OCI-LY1 (cell line): ENCODE data around the gene DEDD.
A peak's percentile ranks its signal among the peaks of the same experiment; 100 is the strongest.

ENCODE experiments used
- H2AFZ ChIP-seq: fragments of 200-600 bp; sonication (generic), shearing (Covaris generic); 2 replicates; pipeline ENCODE4 v1.6.0; 2014; ENCODE audit warnings: antibody characterized with exemption, mild to moderate bottlenecking, low read length
- H3F3A ChIP-seq: fragments of 200-600 bp; sonication (generic), shearing (Covaris generic); 2 replicates; pipeline ENCODE4 v1.6.0; 2014; ENCODE audit warnings: mild to moderate bottlenecking, antibody characterized with exemption, low read length, moderate library complexity; ENCODE audit not compliant: insufficient read depth
- H3K27ac ChIP-seq: fragments of 200-600 bp; sonication (generic); 2 replicates; pipeline ENCODE4 v1.5.1; 2014; ENCODE audit warnings: low read length, mixed run types, mild to moderate bottlenecking, low read depth; ENCODE audit not compliant: poor library complexity, severe bottlenecking
- H3K27me3 ChIP-seq: fragments of 200-600 bp; sonication (generic); 2 replicates; pipeline ENCODE4 v1.6.0; 2014; ENCODE audit warnings: antibody characterized with exemption, mild to moderate bottlenecking, low read length, moderate library complexity; ENCODE audit not compliant: insufficient read depth
- H3K36me3 ChIP-seq: fragments of 200-600 bp; sonication (generic); 2 replicates; pipeline ENCODE4 v1.6.1; 2014; ENCODE audit warnings: mild to moderate bottlenecking, antibody characterized with exemption, low read length, moderate library complexity, mixed read lengths; ENCODE audit not compliant: insufficient read depth
- H3K4me1 ChIP-seq: fragments of 200-600 bp; sonication (generic); 2 replicates; pipeline ENCODE4 v1.5.1; 2014; ENCODE audit warnings: mild to moderate bottlenecking, low read length, moderate library complexity; ENCODE audit not compliant: insufficient read depth, severe bottlenecking
- H3K4me2 ChIP-seq: fragments of 200-600 bp; sonication (generic), shearing (Covaris generic); 2 replicates; pipeline ENCODE4 v1.6.1; 2014; ENCODE audit warnings: low read length
- H3K4me3 ChIP-seq: fragments of 200-600 bp; sonication (generic); 2 replicates; pipeline ENCODE4 v1.5.1; 2014; ENCODE audit warnings: low read length, low read depth, mild to moderate bottlenecking, mixed read lengths; ENCODE audit not compliant: poor library complexity, severe bottlenecking
- H3K79me2 ChIP-seq: fragments of 200-600 bp; shearing (Covaris generic); 2 replicates; pipeline ENCODE4 v1.6.1; 2016; ENCODE audit warnings: mixed run types, low read length, mixed read lengths; ENCODE audit not compliant: insufficient read depth
- H3K9ac ChIP-seq: fragments of 200-600 bp; sonication (generic), shearing (Covaris generic); 2 replicates; pipeline ENCODE4 v1.6.1; 2014; ENCODE audit warnings: mild to moderate bottlenecking, low read length, mixed read lengths
- H3K9me2 ChIP-seq: fragments of 200-600 bp; sonication (generic), shearing (Covaris generic); 2 replicates; pipeline ENCODE4 v1.6.1; 2014; ENCODE audit warnings: low read depth, mild to moderate bottlenecking, low read length, mixed read lengths
- H3K9me3 ChIP-seq: fragments of 200-600 bp; shearing (Covaris generic); 2 replicates; pipeline ENCODE4 v1.6.1; 2014; ENCODE audit warnings: low read length, mixed read lengths
- H4K20me1 ChIP-seq: fragments of 200-600 bp; sonication (generic), shearing (Covaris generic); 2 replicates; pipeline ENCODE4 v1.6.0; 2016; ENCODE audit warnings: mild to moderate bottlenecking, low read length; ENCODE audit not compliant: insufficient read depth
- CTCF ChIP-seq: fragments of 200-600 bp; sonication (generic), shearing (Covaris generic); IDR thresholded peaks from 2 replicates; pipeline ENCODE4 v1.5.1; 2017; ENCODE audit warnings: mild to moderate bottlenecking, antibody characterized with exemption, low read length, moderate library complexity, mixed read lengths
- EZH2 ChIP-seq: fragments of 200-600 bp; sonication (generic), shearing (Covaris generic); IDR thresholded peaks from 2 replicates; pipeline ENCODE4 v1.8.0; 2017; ENCODE audit warnings: borderline replicate concordance, mixed run types, mild to moderate bottlenecking, antibody characterized with exemption, low read length, moderate library complexity, mixed read lengths

The DEDD gene

GRCh38 chr1:161179698-161180097 is 47.2 kb upstream of the DEDD start:
- no peaks in the 10 kb centered on the region for H3K9me3 ChIP-seq
- H3K9ac ChIP-seq: no peak overlapping the region
- H4K20me1 ChIP-seq: no peaks in the 10 kb centered on the region
- H3K4me3 ChIP-seq: no peak overlapping the region
- H3K4me1 ChIP-seq: peaks cover 43% of the 10 kb centered on the region
- no peaks in the 10 kb centered on the region for H3K27me3 ChIP-seq
- H3K79me2 ChIP-seq: no peaks in the 10 kb centered on the region
- peaks cover 7% of the 10 kb centered on the region for H3K36me3 ChIP-seq
- no peak overlapping the region for H2AFZ ChIP-seq
- TF ChIP-seq CTCF: no peak
- no peak for TF ChIP-seq EZH2
- no peaks in the 10 kb centered on the region for H3K9me2 ChIP-seq
- H3K27ac ChIP-seq: no peak overlapping the region
- H3K4me2 ChIP-seq: no peak overlapping the region
- H3F3A ChIP-seq: no peaks in the 10 kb centered on the region

GRCh38 chr1:161177936-161178244 is 45.4 kb upstream of the DEDD start:
- H3K27ac ChIP-seq: peak overlapping the region; percentile 83
- H2AFZ ChIP-seq: peak overlapping the region; percentile 87; the same call in 1 of the 2 replicates
- H4K20me1 ChIP-seq: no peaks in the 10 kb centered on the region
- no peaks in the 10 kb centered on the region for H3K79me2 ChIP-seq
- H3F3A ChIP-seq: no peaks in the 10 kb centered on the region
- H3K9me3 ChIP-seq: no peaks in the 10 kb centered on the region
- H3K9me2 ChIP-seq: no peaks in the 10 kb centered on the region
- peak overlapping the region; percentile 74 for H3K4me3 ChIP-seq
- H3K36me3 ChIP-seq: peaks cover 25% of the 10 kb centered on the region
- H3K27me3 ChIP-seq: no peaks in the 10 kb centered on the region
- H3K9ac ChIP-seq: peak overlapping the region; percentile 70
- peaks cover 36% of the 10 kb centered on the region for H3K4me1 ChIP-seq
- no peak for TF ChIP-seq CTCF
- no peak for TF ChIP-seq EZH2
- peak overlapping the region; percentile 97 for H3K4me2 ChIP-seq

- Histone ChIP-seq H3K4me2 (peak within 1 kb of the TSS; percentile 97), H2AFZ (peak within 1 kb of the TSS; percentile 87; the same call in 1 of the 2 replicates), H3K79me2 (no peaks in the 10 kb centered on the region), H3K4me1 (peaks cover 34% of the 10 kb centered on the region), H4K20me1 (no peaks in the 10 kb centered on the region), H3F3A (no peaks in the 10 kb centered on the region), H3K9me3 (no peaks in the 10 kb centered on the region), H3K4me3 (peak within 1 kb of the TSS; percentile 74), H3K36me3 (peaks cover 31% of the 10 kb centered on the region), H3K9ac (peak within 1 kb of the TSS; percentile 70), H3K27ac (peak within 1 kb of the TSS; percentile 83), H3K27me3 (no peaks in the 10 kb centered on the region), H3K9me2 (no peaks in the 10 kb centered on the region)
- TF ChIP-seq EZH2 (no peak), CTCF (peak; percentile 58)
These were observed 44.9 kb upstream of the DEDD start, which contains the start of gene B4GALT3 for GRCh38 chr1:161177112-161177935. B4GALT3 (minus strand) TSS chr1:161177507; CDS start chr1:161176060, 1,447 bp downstream.
